Activated CD8-positive, alpha-beta memory T cell treated with anti-CD3 and anti-CD28 coated beads, Interleukin-2, amount 10 ng/mL, durations not matched to agents 7 days and 5 days (primary cell): ENCODE measurements around the gene AGBL2. TPM values are rescaled to one million over a fixed set of nuclear protein-coding genes. Genes with fewer than 3 reads are reported as not detected.

Source experiments
- ATAC-seq: fragments of 150-1000 bp; cut with Tn5 transposase; one replicate; pipeline ENCODE4 v1.10.0; 2021; ENCODE audit warnings: moderate library complexity
- CTCF ChIA-PET: fragments of 350-600 bp; sonication (Branson Sonifier 250); formaldehyde crosslinking; loops from one replicate; lab custom pipeline; 2021; ENCODE audit warnings: antibody characterized with exemption; lab: Charles Lee
- DNase-seq: peaks from one replicate; pipeline ENCODE4 v3.0.0-alpha.2; 2020
- H3K27ac Mint-ChIP-seq: one replicate; pipeline ENCODE4 v1.8.0; 2021; ENCODE audit warnings: mild to moderate bottlenecking, mixed read lengths
- H3K27me3 Mint-ChIP-seq: one replicate; pipeline ENCODE4 v1.8.0; 2021; ENCODE audit warnings: mixed read lengths
- H3K36me3 Mint-ChIP-seq: one replicate; pipeline ENCODE4 v1.8.0; 2021; ENCODE audit warnings: mild to moderate bottlenecking, mixed read lengths
- H3K4me1 Mint-ChIP-seq: one replicate; pipeline ENCODE4 v1.8.0; 2021; ENCODE audit warnings: mixed read lengths
- H3K4me3 Mint-ChIP-seq: one replicate; pipeline ENCODE4 v1.8.0; 2021; ENCODE audit warnings: mild to moderate bottlenecking, moderate library complexity, mixed read lengths
- H3K9me3 Mint-ChIP-seq: one replicate; pipeline ENCODE4 v1.8.0; 2022; ENCODE audit warnings: low read depth, mixed read lengths
- total RNA-seq, 2 experiments: library from RNA; stranded (reverse); gene quantifications; one replicate each; pipeline ENCODE4 v1.2.3, GENCODE V29; 2021

The AGBL2 gene
- total RNA-seq, 2 experiments from 2014 or later: 5.6 to 10.3 TPM

DNA sequence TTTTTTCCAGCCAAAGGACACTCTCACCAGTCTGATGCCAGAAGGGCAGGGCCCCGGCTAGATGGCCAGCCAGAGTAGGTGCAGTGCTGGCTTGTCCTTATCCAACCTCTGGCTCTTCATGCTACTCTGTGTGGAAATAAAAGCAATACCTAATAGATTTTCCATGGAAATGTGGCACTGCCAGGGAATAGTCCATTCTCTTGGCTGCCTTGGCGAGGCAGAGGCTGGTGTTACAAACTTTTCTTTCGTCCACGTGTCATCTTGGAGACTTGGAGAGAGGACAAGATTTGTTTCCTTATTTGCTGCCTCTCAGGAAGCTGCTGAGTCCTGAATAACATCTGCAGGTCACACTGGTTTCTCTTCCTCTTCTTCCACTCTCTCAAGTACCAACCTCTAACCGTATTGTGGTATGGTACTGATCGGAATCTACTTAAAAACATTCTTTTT lies 103.8 kb downstream of the AGBL2 start:
- CTCF ChIA-PET: no interaction called here
- no peaks in the 10 kb centered on the region for H3K27me3 Mint-ChIP-seq

DNA sequence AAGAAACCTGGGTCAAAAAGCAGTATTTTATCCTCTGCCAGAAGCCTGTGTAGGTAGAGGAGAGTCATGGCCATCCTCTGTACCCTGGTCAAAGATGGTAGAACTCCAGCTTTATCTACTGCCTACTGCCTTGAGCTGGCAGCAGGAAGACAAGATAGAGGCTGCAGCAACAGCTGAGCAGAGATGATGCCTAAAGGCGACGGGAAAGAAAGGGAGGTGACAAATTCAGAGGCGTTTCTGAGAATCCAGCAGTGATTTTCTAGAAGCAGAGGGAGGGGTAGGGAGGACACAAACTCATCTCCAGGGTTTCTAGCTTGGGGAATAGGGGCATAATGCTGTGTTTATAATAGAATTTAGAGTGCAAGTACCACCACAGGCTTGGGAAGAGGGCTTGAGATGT lies 105.5 kb downstream of the AGBL2 start:
- H3K27me3 Mint-ChIP-seq: no peaks in the 10 kb centered on the region
- H3K36me3 Mint-ChIP-seq: no peaks in the 10 kb centered on the region
- no peaks in the 10 kb centered on the region for H3K9me3 Mint-ChIP-seq
- peaks cover 11% of the 10 kb centered on the region for H3K4me1 Mint-ChIP-seq
- no peak overlapping the region for H3K4me3 Mint-ChIP-seq
- no peak for ATAC-seq
- no peak overlapping the region for H3K27ac Mint-ChIP-seq
- CTCF ChIA-PET: interaction anchor here (1.2 kb wide), 1 partner anchor 32 kb away, joined by 5 read pairs; no protein-coding TSS in a partner anchor
- no peak for DNase-seq

More for the DNA sequence above, 103.8 kb downstream of the AGBL2 start:
- no peak overlapping the region for H3K27ac Mint-ChIP-seq
- DNase-seq: no peak
- ATAC-seq: no peak
- peaks cover 22% of the 10 kb centered on the region for H3K4me1 Mint-ChIP-seq
- H3K4me3 Mint-ChIP-seq: no peak overlapping the region
- H3K36me3 Mint-ChIP-seq: peaks cover 2% of the 10 kb centered on the region
- no peaks in the 10 kb centered on the region for H3K9me3 Mint-ChIP-seq

Other genes starting within 250 kb of the AGBL2 start
- 100 to 1,000 TPM; 108 to 118 TPM for gene CELF1, start 162.2 kb downstream of the AGBL2 start, total RNA-seq
- gene PTPMT1, start 149.8 kb downstream of the AGBL2 start, total RNA-seq: 10 to 100 TPM; 48.4 to 50.2 TPM
- gene KBTBD4, start 136.4 kb downstream of the AGBL2 start, total RNA-seq: 10 to 100 TPM; 17.7 to 19.0 TPM
- gene NDUFS3, start 136.3 kb downstream of the AGBL2 start, total RNA-seq: 100 to 1,000 TPM; 110 to 127 TPM
- gene FAM180B, start 128.7 kb downstream of the AGBL2 start, total RNA-seq: under 1 TPM in 1 of 2 experiments, not detected in 1; 0.21 TPM
- gene C1QTNF4, start 121.0 kb downstream of the AGBL2 start, total RNA-seq: under 1 TPM in 1 of 2 experiments, not detected in 1; 0.23 TPM
- 100 to 1,000 TPM in 1 of 2 experiments, 10 to 100 TPM in 1; 70.9 to 100 TPM for gene MTCH2, start 72.8 kb downstream of the AGBL2 start, total RNA-seq
- 100 to 1,000 TPM; 142 to 182 TPM for gene FNBP4, start 52.0 kb upstream of the AGBL2 start, total RNA-seq
- 10 to 100 TPM; 60.0 to 64.6 TPM for gene NUP160, start 133.0 kb upstream of the AGBL2 start, total RNA-seq